SK-N-SH (cell line): Measurements from ENCODE around the gene RFPL1. TPM values are rescaled to one million over a fixed set of nuclear protein-coding genes. Genes with fewer than 3 reads are reported as not detected.

Experiments used
- CTCF ChIA-PET: fragments of 300-600, 350-600 bp; formaldehyde crosslinking; extraction: SDS; loops from one replicate; lab custom pipeline; 2021; lab: Yijun Ruan, JAX
- POLR2A ChIA-PET: fragments of 350-600 bp; sonication (Branson Sonifier 250); formaldehyde crosslinking; extraction: SDS; loops from one replicate; lab custom pipeline; 2020; ENCODE audit warnings: antibody characterized with exemption, inconsistent platforms; lab: Yijun Ruan, JAX
- DNase-seq: peaks from one replicate; pipeline ENCODE4 v3.0.0; 2012
- H2AFZ ChIP-seq: fragments of 200-600 bp; sonication (generic); 2 replicates; pipeline ENCODE4 v1.8.1; 2016; ENCODE audit warnings: antibody characterized with exemption, mild to moderate bottlenecking, low read depth
- H3F3A ChIP-seq: fragments of 200-600 bp; sonication (generic); replicated peaks from 2 replicates; pipeline ENCODE3; 2016; ENCODE audit warnings: antibody characterized with exemption, mild to moderate bottlenecking; ENCODE audit not compliant: insufficient read depth
- H3K27ac ChIP-seq, 2 experiments: fragments of 200-500 bp in 1 of 2; fragments of 200-600 bp in 1 of 2; sonication (Bioruptor generic) in 1 of 2; sonication (generic), shearing (Covaris generic) in 1 of 2; 2 replicates each; pipeline versions ENCODE4 v1.5.1 to v1.6.1; 2014 to 2016; ENCODE audit warnings: low read depth in 2 of 2, inconsistent platforms in 1 of 2, low read length in 1 of 2, mild to moderate bottlenecking in 1 of 2, mixed read lengths in 1 of 2
- H3K27me3 ChIP-seq: fragments of 200-600 bp; sonication (generic), shearing (Covaris generic); 2 replicates; pipeline ENCODE4 v1.6.1; 2016; ENCODE audit warnings: mixed run types; ENCODE audit not compliant: insufficient read depth
- H3K36me3 ChIP-seq, 2 experiments: fragments of 200-500 bp in 1 of 2; fragments of 200-600 bp in 1 of 2; sonication (Bioruptor generic) in 1 of 2; sonication (generic) in 1 of 2; replicated peaks in 1 of 2; 2 replicates each; pipeline versions ENCODE3 to v1.5.1; 2014 to 2016; ENCODE audit warnings: low read length in 1 of 2, mild to moderate bottlenecking in 1 of 2; ENCODE audit not compliant: insufficient read depth in 2 of 2, control insufficient read depth in 1 of 2
- H3K4me1 ChIP-seq, 2 experiments: fragments of 200-500 bp in 1 of 2; fragments of 200-600 bp in 1 of 2; sonication (Bioruptor generic) in 1 of 2; sonication (generic), shearing (Covaris generic) in 1 of 2; 2 replicates each; pipeline versions ENCODE4 v1.5.1 to v1.6.1; 2014 to 2016; ENCODE audit warnings: low read depth in 1 of 2, low read length in 1 of 2, mixed run types in 1 of 2; ENCODE audit not compliant: insufficient read depth in 2 of 2, control insufficient read depth in 1 of 2
- H3K4me2 ChIP-seq: fragments of 200-600 bp; sonication (generic), shearing (Covaris generic); 2 replicates; pipeline ENCODE4 v1.6.1; 2017; ENCODE audit warnings: mixed run types
- H3K4me3 ChIP-seq, 2 experiments: fragments of 200-500 bp in 1 of 2; fragments of 200-600 bp in 1 of 2; sonication (Bioruptor generic) in 1 of 2; sonication (generic), shearing (Covaris generic) in 1 of 2; 2 replicates each; pipeline versions ENCODE4 v1.5.1 to v1.8.1; 2014 to 2016; ENCODE audit warnings: low read depth in 2 of 2, inconsistent platforms in 1 of 2, low read length in 1 of 2, mild to moderate bottlenecking in 1 of 2, mixed read lengths in 1 of 2, moderate library complexity in 1 of 2
- H3K79me2 ChIP-seq: fragments of 200-600 bp; sonication (generic); 2 replicates; pipeline ENCODE4 v1.8.1; 2017; ENCODE audit warnings: mild to moderate bottlenecking; ENCODE audit not compliant: insufficient read depth
- H3K9ac ChIP-seq: fragments of 200-600 bp; sonication (generic); 2 replicates; pipeline ENCODE4 v1.6.1; 2017; ENCODE audit warnings: mixed run types
- H3K9me2 ChIP-seq: fragments of 200-600 bp; sonication (generic); 2 replicates; pipeline ENCODE4 v1.6.1; 2017; ENCODE audit warnings: mixed run types
- H3K9me3 ChIP-seq: fragments of 200-600 bp; sonication (generic); 2 replicates; pipeline ENCODE4 v1.6.1; 2017; ENCODE audit warnings: mixed run types, mild to moderate bottlenecking, moderate library complexity
- H4K20me1 ChIP-seq: fragments of 200-600 bp; sonication (generic); 2 replicates; pipeline ENCODE4 v1.6.1; 2017; ENCODE audit warnings: mild to moderate bottlenecking, mixed run types; ENCODE audit not compliant: insufficient read depth
- CHD2 ChIP-seq: fragments of 150-350 bp; IDR thresholded peaks from 2 replicates; pipeline ENCODE4 v1.6.1; 2018; ENCODE audit warnings: low read length; ENCODE audit not compliant: partially characterized antibody
- ELF1 ChIP-seq: IDR thresholded peaks from 2 replicates; pipeline ENCODE4 v1.4.0; 2012
- EP300 ChIP-seq, 2 experiments: IDR thresholded peaks; 2 replicates each; pipeline versions ENCODE4 v1.4.0 to v1.6.1; 2012; ENCODE audit warnings: borderline replicate concordance in 1 of 2, low read depth in 1 of 2, low read length in 1 of 2
- FOXJ3 ChIP-seq: sonication (generic); formaldehyde crosslinking; IDR thresholded peaks from 2 replicates; pipeline ENCODE4 v1.5.1; 2020; ENCODE audit warnings: mild to moderate bottlenecking, missing genetic modification reagents
- FOXM1 ChIP-seq: IDR thresholded peaks from 2 replicates; pipeline ENCODE4 v1.4.0; 2012; ENCODE audit warnings: low read depth, mild to moderate bottlenecking
- JUND ChIP-seq: IDR thresholded peaks from 2 replicates; pipeline ENCODE4 v1.4.0; 2012
- MEF2A ChIP-seq: IDR thresholded peaks from 2 replicates; pipeline ENCODE4 v1.4.0; 2012; ENCODE audit warnings: low read depth, borderline replicate concordance
- PBX3 ChIP-seq: IDR thresholded peaks from 2 replicates; pipeline ENCODE4; 2012
- REST ChIP-seq: IDR thresholded peaks from 2 replicates; pipeline ENCODE4 v1.6.1; 2012; ENCODE audit warnings: mild to moderate bottlenecking, low read depth, low read length, moderate library complexity
- SMC3 ChIP-seq: IDR thresholded peaks from 2 replicates; pipeline ENCODE4 v1.6.1; 2012; ENCODE audit warnings: low read depth, low read length, improper control_type of control experiment
- USF2 ChIP-seq: fragments of 150-350 bp; IDR thresholded peaks from 2 replicates; pipeline ENCODE4 v1.6.1; 2017; ENCODE audit warnings: antibody characterized with exemption, low read length, low read depth, borderline replicate concordance
- ZBTB33 ChIP-seq: IDR thresholded peaks from 2 replicates; pipeline ENCODE4 v1.4.0; 2012; ENCODE audit warnings: low read depth, borderline replicate concordance
- WGBS: methylation state at CpG from one replicate; pipeline ENCODE4 v1.1.6; 2017; ENCODE audit warnings: low lambda C conversion rate; 5-methylcytosine and 5-hydroxymethylcytosine counted together
- polyA plus RNA-seq, 3 experiments: library from polyadenylated mRNA; depleted of rRNA; stranded (reverse); fragments of >200 nt; gene quantifications; 2 replicates each; pipeline ENCODE4 v1.2.3, GENCODE V29; 2012

The RFPL1 gene
- polyA plus RNA-seq, 1 of the 3 experiments (the other 2 are of a cell fraction): not detected

GRCh38 chr22:29454276-29454675 lies 15.9 kb downstream of the RFPL1 start (continued):
- TF ChIP-seq REST: no peak
- TF ChIP-seq ZBTB33: no peak
- no peak for TF ChIP-seq CHD2
- TF ChIP-seq MEF2A: no peak

GRCh38 chr22:29456211-29456671 lies 17.9 kb downstream of the RFPL1 start:
- H3K27ac ChIP-seq: no peak overlapping the region
- TF ChIP-seq EP300 (IDR thresholded peaks at IDR 0.05; ENCODE audit: borderline replicate concordance in 1 of 2, low read depth in 1 of 2, low read length in 1 of 2): no peak
- no peak for TF ChIP-seq MEF2A
- no peak for TF ChIP-seq FOXM1
- no peak for TF ChIP-seq PBX3
- TF ChIP-seq SMC3: no peak
- no peak for TF ChIP-seq FOXJ3
- no peak for TF ChIP-seq JUND
- no peak for TF ChIP-seq ELF1
- TF ChIP-seq USF2: no peak
- TF ChIP-seq, all 33 proteins: peak for 0
- no peak overlapping the region for H3K4me2 ChIP-seq

More at GRCh38 chr22:29456211-29456671, 17.9 kb downstream of the RFPL1 start:
- Histone ChIP-seq H2AFZ (no peak overlapping the region), H3F3A (no peaks in the 10 kb centered on the region), H3K9me2 (no peaks in the 10 kb centered on the region), H3K9ac (no peak overlapping the region), H3K79me2 (no peaks in the 10 kb centered on the region), H3K9me3 (no peaks in the 10 kb centered on the region), H3K27me3 (no peaks in the 10 kb centered on the region), H3K4me1 (peaks cover 0 to 4% of the 10 kb centered on the region in 2 experiments; a peak in 1 of 4 replicates), H3K36me3 (no peaks in the 10 kb centered on the region), H4K20me1 (no peaks in the 10 kb centered on the region), H3K4me3 (no peak overlapping the region)
- DNase-seq: no peak
- ChIA-PET POLR2A (no interaction called here), CTCF (interaction anchor here (0.8 kb wide), 1 partner anchor 8 kb away, joined by 3 read pairs; no protein-coding TSS in a partner anchor)
- 88% methylated on average over 4 of the region's 9 CpGs for WGBS
